Keratinocyte (primary cell): ENCODE results near the gene CDC20. TPM values are rescaled to one million over a fixed set of nuclear protein-coding genes. Genes with fewer than 3 reads are reported as not detected.

Experiments used
- DNase-seq: peaks from one replicate; pipeline ENCODE4 v3.0.0-alpha.2; 2011; ENCODE audit warnings: low read depth, missing footprints, low spot score
- FAIRE-seq: peaks from 2 replicates; lab custom pipeline; 2011; peaks lifted over from hg19 to GRCh38; lab: Jason Lieb, UNC
- H2AFZ ChIP-seq: 2 replicates; pipeline ENCODE4 v1.6.0; 2012; ENCODE audit warnings: low read length, control low read depth, inconsistent platforms; ENCODE audit not compliant: control insufficient read depth
- H3K27ac ChIP-seq: 2 replicates; pipeline ENCODE4 v1.5.1; 2011; ENCODE audit warnings: low read length; ENCODE audit not compliant: control insufficient read depth, insufficient read depth
- H3K27me3 ChIP-seq: 3 replicates; pipeline ENCODE4 v1.6.0; 2011; ENCODE audit warnings: low read length; ENCODE audit not compliant: control insufficient read depth, insufficient read depth; ENCODE audit errors: extremely low read depth
- H3K36me3 ChIP-seq, 2 experiments: 2 replicates in 1 of 2; 3 replicates in 1 of 2; pipeline ENCODE4 v1.5.1; 2011; ENCODE audit warnings: low read length in 2 of 2, mild to moderate bottlenecking in 1 of 2; ENCODE audit not compliant: control insufficient read depth in 2 of 2, insufficient read depth in 2 of 2; ENCODE audit errors: extremely low read depth in 1 of 2
- H3K4me1 ChIP-seq: 3 replicates; pipeline ENCODE4 v1.5.1; 2011; ENCODE audit warnings: low read length; ENCODE audit not compliant: control insufficient read depth, insufficient read depth; ENCODE audit errors: extremely low read depth
- H3K4me2 ChIP-seq: 3 replicates; pipeline ENCODE4 v1.6.0; 2011; ENCODE audit warnings: low read depth, low read length; ENCODE audit not compliant: control insufficient read depth, insufficient read depth; ENCODE audit errors: extremely low read depth
- H3K4me3 ChIP-seq, 3 experiments: fragments of 200-600 bp in 1 of 3; sonication (generic) in 1 of 3; 2 replicates in 2 of 3; 3 replicates in 1 of 3; pipeline ENCODE4 v1.5.1; 2011 to 2016; ENCODE audit warnings: low read length in 3 of 3, mild to moderate bottlenecking in 3 of 3, control low read depth in 2 of 3, inconsistent platforms in 1 of 3, low read depth in 1 of 3, mixed read lengths in 1 of 3, mixed run types in 1 of 3, moderate library complexity in 1 of 3; ENCODE audit not compliant: control insufficient read depth in 2 of 3, insufficient read depth in 2 of 3; ENCODE audit errors: extremely low read depth in 1 of 3
- H3K79me2 ChIP-seq: 2 replicates; pipeline ENCODE4 v1.6.0; 2012; ENCODE audit warnings: low read length; ENCODE audit not compliant: control insufficient read depth, insufficient read depth
- H3K9ac ChIP-seq: 3 replicates; pipeline ENCODE4 v1.6.0; 2011; ENCODE audit warnings: low read length; ENCODE audit not compliant: control insufficient read depth, insufficient read depth; ENCODE audit errors: extremely low read depth
- H3K9me1 ChIP-seq: 3 replicates; pipeline ENCODE4 v1.6.0; 2011; ENCODE audit warnings: low read length; ENCODE audit not compliant: control insufficient read depth, insufficient read depth; ENCODE audit errors: extremely low read depth
- H3K9me3 ChIP-seq: 2 replicates; pipeline ENCODE4 v1.5.1; 2012; ENCODE audit warnings: low read depth, low read length; ENCODE audit not compliant: control insufficient read depth
- H4K20me1 ChIP-seq: 3 replicates; pipeline ENCODE4 v1.6.0; 2011; ENCODE audit warnings: low read length; ENCODE audit not compliant: control insufficient read depth, insufficient read depth; ENCODE audit errors: extremely low read depth
- CTCF ChIP-seq, 3 experiments: IDR thresholded peaks in 1 of 3; conservative IDR thresholded peaks in 1 of 3; optimal IDR thresholded peaks in 1 of 3; 2 replicates in 2 of 3; 3 replicates in 1 of 3; pipeline versions ENCODE3 to v1.5.1; 2011; ENCODE audit warnings: low read length in 3 of 3, mild to moderate bottlenecking in 3 of 3, moderate library complexity in 2 of 3, control low read depth in 1 of 3, inconsistent platforms in 1 of 3; ENCODE audit not compliant: insufficient read depth in 2 of 3; ENCODE audit errors: extremely low read depth in 1 of 3
- EZH2 ChIP-seq: IDR thresholded peaks from one replicate; pipeline ENCODE4 v1.6.1; 2012; ENCODE audit warnings: inconsistent platforms, mild to moderate bottlenecking, low read length, moderate library complexity
- dilution Hi-C: fragments of 300-500 bp; cut with MboI; formaldehyde crosslinking; loops from one replicate; pipeline ENCODE4 v1.7.0; 2020; ENCODE audit warnings: low sequenced_read_pairs; ENCODE audit not compliant: extremely low pct_ligation_motif_present
- polyA plus RNA-seq, 5 experiments: library from polyadenylated mRNA; depleted of rRNA in 3 of 5; stranded (reverse) in 3 of 5; stranded (forward) in 1 of 5; unstranded in 1 of 5; fragments of >200 nt; gene quantifications; 1 replicate in 1 of 5; 2 replicates in 3 of 5; 3 replicates in 1 of 5; pipeline versions ENCODE4 v1.2.1 to v1.2.3, GENCODE V29; 2011 to 2012; ENCODE audit warnings: missing spikeins in 2 of 5, low read depth in 1 of 5, low replicate concordance in 1 of 5

The CDC20 gene
- polyA plus RNA-seq, 1 donor (not counting 4 experiments of a cell fraction or from before 2014, with no cell fraction given) = 84.2 TPM

GRCh38 chr1:43319288-43319687 is 39.5 kb upstream of the CDC20 start:
- H3K9me3 ChIP-seq = no peaks in the 10 kb centered on the region
- no peaks in the 10 kb centered on the region for H3K9me1 ChIP-seq
- TF ChIP-seq CTCF (optimal IDR thresholded peaks at IDR 0.05 in 1 of 3, IDR thresholded peaks at IDR 0.05 in 1 of 3, conservative IDR thresholded peaks at IDR 0.05 in 1 of 3; ENCODE audit: extremely low read depth in 1 of 3, insufficient read depth in 2 of 3, low read length in 3 of 3) (no peak), EZH2 (no peak)
- H2AFZ ChIP-seq = no peak overlapping the region
- FAIRE-seq (no peak), DNase-seq (no peak)
- no peak overlapping the region for H3K9ac ChIP-seq
- H3K36me3 ChIP-seq = no peaks in the 10 kb centered on the region
- H4K20me1 ChIP-seq = no peaks in the 10 kb centered on the region
- H3K27me3 ChIP-seq = no peaks in the 10 kb centered on the region
- no peak overlapping the region for H3K4me3 ChIP-seq
- dilution Hi-C loops = no loop called here
- no peaks in the 10 kb centered on the region for H3K4me1 ChIP-seq
- H3K79me2 ChIP-seq = no peaks in the 10 kb centered on the region
- H3K27ac ChIP-seq = no peak overlapping the region
- no peak overlapping the region for H3K4me2 ChIP-seq

GRCh38 chr1:43319766-43320165 is 39.0 kb upstream of the CDC20 start:
- FAIRE-seq (no peak), DNase-seq (no peak)
- Histone ChIP-seq H3K36me3 (no peaks in the 10 kb centered on the region), H3K27ac (no peak overlapping the region), H3K9me3 (no peaks in the 10 kb centered on the region), H3K79me2 (no peaks in the 10 kb centered on the region), H3K4me2 (no peak overlapping the region), H2AFZ (no peak overlapping the region), H3K27me3 (no peaks in the 10 kb centered on the region), H3K4me3 (no peak overlapping the region), H4K20me1 (no peaks in the 10 kb centered on the region), H3K9ac (no peak overlapping the region), H3K4me1 (no peaks in the 10 kb centered on the region), H3K9me1 (no peaks in the 10 kb centered on the region)
- TF ChIP-seq EZH2 (no peak), CTCF (optimal IDR thresholded peaks at IDR 0.05 in 1 of 3, IDR thresholded peaks at IDR 0.05 in 1 of 3, conservative IDR thresholded peaks at IDR 0.05 in 1 of 3; ENCODE audit: extremely low read depth in 1 of 3, insufficient read depth in 2 of 3, low read length in 3 of 3) (no peak)
- dilution Hi-C loops = no loop called here
